HFF-Myc (cell line): ENCODE data around the gene FAM228B.

Source experiments
- DNase-seq: peaks from one replicate; pipeline ENCODE4 v3.0.0-alpha.2; 2011; ENCODE audit warnings: low read depth; ENCODE audit errors: extremely low read depth
- H3K4me3 ChIP-seq: replicated peaks from 2 replicates; pipeline ENCODE4 v1.5.1; 2011; ENCODE audit warnings: low read depth, mild to moderate bottlenecking, control low read depth, low read length
- TF ChIP-seq, protein P1 (sequence below): IDR thresholded peaks from 2 replicates; pipeline ENCODE4 v1.5.1; 2012; ENCODE audit warnings: mild to moderate bottlenecking, low read depth, low read length, control low read depth; ENCODE audit errors: missing control alignments

FAM228B gene

DNA sequence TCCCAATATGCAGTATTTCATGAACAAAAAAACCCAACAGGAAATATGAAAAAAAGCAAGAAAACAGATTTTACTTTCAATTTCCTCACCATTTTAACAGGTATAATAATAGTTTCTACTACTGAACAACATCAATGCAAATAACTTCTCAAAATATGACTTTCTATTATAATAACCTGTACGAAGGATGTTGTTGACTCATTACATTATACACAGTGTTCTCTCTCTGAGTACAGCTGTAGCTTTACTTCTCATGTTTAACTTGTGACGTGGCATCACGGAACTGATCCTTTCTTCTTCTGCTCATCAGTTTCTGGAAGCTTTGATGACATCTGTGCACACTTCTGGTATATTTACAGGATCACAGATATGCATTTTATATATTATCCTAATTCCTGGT, 91.6 kb downstream of the FAM228B start:
- TF ChIP-seq, protein P1, sequence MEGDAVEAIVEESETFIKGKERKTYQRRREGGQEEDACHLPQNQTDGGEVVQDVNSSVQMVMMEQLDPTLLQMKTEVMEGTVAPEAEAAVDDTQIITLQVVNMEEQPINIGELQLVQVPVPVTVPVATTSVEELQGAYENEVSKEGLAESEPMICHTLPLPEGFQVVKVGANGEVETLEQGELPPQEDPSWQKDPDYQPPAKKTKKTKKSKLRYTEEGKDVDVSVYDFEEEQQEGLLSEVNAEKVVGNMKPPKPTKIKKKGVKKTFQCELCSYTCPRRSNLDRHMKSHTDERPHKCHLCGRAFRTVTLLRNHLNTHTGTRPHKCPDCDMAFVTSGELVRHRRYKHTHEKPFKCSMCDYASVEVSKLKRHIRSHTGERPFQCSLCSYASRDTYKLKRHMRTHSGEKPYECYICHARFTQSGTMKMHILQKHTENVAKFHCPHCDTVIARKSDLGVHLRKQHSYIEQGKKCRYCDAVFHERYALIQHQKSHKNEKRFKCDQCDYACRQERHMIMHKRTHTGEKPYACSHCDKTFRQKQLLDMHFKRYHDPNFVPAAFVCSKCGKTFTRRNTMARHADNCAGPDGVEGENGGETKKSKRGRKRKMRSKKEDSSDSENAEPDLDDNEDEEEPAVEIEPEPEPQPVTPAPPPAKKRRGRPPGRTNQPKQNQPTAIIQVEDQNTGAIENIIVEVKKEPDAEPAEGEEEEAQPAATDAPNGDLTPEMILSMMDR: no peak
- H3K4me3 ChIP-seq: no peak overlapping the region
- no peak for DNase-seq
